Measurements from ENCODE around the gene RNF115. TPM values are rescaled to one million over a fixed set of nuclear protein-coding genes. Genes with fewer than 3 reads are reported as not detected.
A peak's percentile ranks its signal among the peaks of the same experiment; 100 is the strongest.
"Not testable (repeated sequence)": the region's sequence is repeated elsewhere in the genome, so short reads cannot be mapped to it uniquely, and the experiment has no call there.

RNF115 gene
- total RNA-seq, 1 donor from 2014 or later = 15.9 TPM

- DNase-seq (ENCODE audit: extremely low spot score, unreplicated experiment) = no peak
- TF ChIP-seq CTCF (IDR thresholded peaks at IDR 0.05) = no peak
- Mint-ChIP-seq H3K9me3 (ENCODE audit: unreplicated experiment) (no peaks in the 10 kb centered on the region), H3K4me1 (ENCODE audit: unreplicated experiment) (peaks cover 27% of the 10 kb centered on the region), H3K27ac (ENCODE audit: unreplicated experiment) (no peak overlapping the region), H3K36me3 (ENCODE audit: unreplicated experiment) (no peaks in the 10 kb centered on the region), H3K4me3 (ENCODE audit: unreplicated experiment) (no peak overlapping the region), H3K27me3 (ENCODE audit: unreplicated experiment) (no peaks in the 10 kb centered on the region)
These were observed 103.4 kb downstream of the RNF115 start for GRCh38 chr1:145720556-145720877.

GRCh38 chr1:145719230-145720079 lies 104.4 kb downstream of the RNF115 start, which contains the start of gene CD160:
TSS of gene CD160 (plus strand) at chr1:145719499. CDS start at chr1:145728328, 8,829 bp downstream.
- peaks cover 27% of the 10 kb centered on the region for H3K4me1 Mint-ChIP-seq (ENCODE audit: unreplicated experiment)
- no peak within 1 kb of the TSS for H3K4me3 Mint-ChIP-seq (ENCODE audit: unreplicated experiment)
- H3K27me3 Mint-ChIP-seq (ENCODE audit: unreplicated experiment) = no peaks in the 10 kb centered on the region
- H3K36me3 Mint-ChIP-seq (ENCODE audit: unreplicated experiment) = no peaks in the 10 kb centered on the region
- TF ChIP-seq CTCF (IDR thresholded peaks at IDR 0.05) = no peak
- DNase-seq (ENCODE audit: extremely low spot score, unreplicated experiment) = no peak
- H3K9me3 Mint-ChIP-seq (ENCODE audit: unreplicated experiment) = no peaks in the 10 kb centered on the region
- H3K27ac Mint-ChIP-seq (ENCODE audit: unreplicated experiment) = no peak within 1 kb of the TSS

GRCh38 chr1:145718465-145718864 lies 105.4 kb downstream of the RNF115 start:
- not testable (repeated sequence) for H3K27me3 Mint-ChIP-seq (ENCODE audit: unreplicated experiment); H3K27ac Mint-ChIP-seq (ENCODE audit: unreplicated experiment); DNase-seq (ENCODE audit: extremely low spot score, unreplicated experiment); H3K4me3 Mint-ChIP-seq (ENCODE audit: unreplicated experiment); H3K36me3 Mint-ChIP-seq (ENCODE audit: unreplicated experiment); H3K9me3 Mint-ChIP-seq (ENCODE audit: unreplicated experiment)
- H3K4me1 Mint-ChIP-seq (ENCODE audit: unreplicated experiment) = peaks cover 27% of the 10 kb centered on the region

- Mint-ChIP-seq H3K4me3 (ENCODE audit: unreplicated experiment) (no peak overlapping the region), H3K27me3 (ENCODE audit: unreplicated experiment) (no peaks in the 10 kb centered on the region), H3K36me3 (ENCODE audit: unreplicated experiment) (no peaks in the 10 kb centered on the region), H3K27ac (ENCODE audit: unreplicated experiment) (no peak overlapping the region), H3K9me3 (ENCODE audit: unreplicated experiment) (no peaks in the 10 kb centered on the region), H3K4me1 (ENCODE audit: unreplicated experiment) (peaks cover 27% of the 10 kb centered on the region)
- no peak for TF ChIP-seq CTCF (IDR thresholded peaks at IDR 0.05)
- DNase-seq (ENCODE audit: extremely low spot score, unreplicated experiment) = no peak
These were observed 106.1 kb downstream of the RNF115 start for GRCh38 chr1:145717833-145718232.

- Mint-ChIP-seq H3K36me3 (ENCODE audit: unreplicated experiment) (no peaks in the 10 kb centered on the region), H3K4me3 (ENCODE audit: unreplicated experiment) (no peak overlapping the region), H3K27me3 (ENCODE audit: unreplicated experiment) (no peaks in the 10 kb centered on the region), H3K27ac (ENCODE audit: unreplicated experiment) (peak overlapping the region; percentile 6), H3K4me1 (ENCODE audit: unreplicated experiment) (peaks cover 27% of the 10 kb centered on the region), H3K9me3 (ENCODE audit: unreplicated experiment) (no peaks in the 10 kb centered on the region)
- DNase-seq (ENCODE audit: extremely low spot score, unreplicated experiment) = no peak
- TF ChIP-seq CTCF (IDR thresholded peaks at IDR 0.05) = no peak
These were observed 107.1 kb downstream of the RNF115 start for GRCh38 chr1:145716641-145717345.
